ENCODE results near the gene ZNF622.
"Not testable (repeated sequence)": the region's sequence is repeated elsewhere in the genome, so short reads cannot be mapped to it uniquely, and the experiment has no call there.

- TF ChIP-seq CTCF, POLR2A (IDR thresholded peaks at IDR 0.05): not testable (repeated sequence)
Measured at GRCh38 chr5:16436065-16436682, 29.4 kb downstream of the ZNF622 start.
